ENCODE measurements around the gene APBA2.
"Not testable (repeated sequence)": the region's sequence is repeated elsewhere in the genome, so short reads cannot be mapped to it uniquely, and the experiment has no call there.

APBA2 gene

DNA sequence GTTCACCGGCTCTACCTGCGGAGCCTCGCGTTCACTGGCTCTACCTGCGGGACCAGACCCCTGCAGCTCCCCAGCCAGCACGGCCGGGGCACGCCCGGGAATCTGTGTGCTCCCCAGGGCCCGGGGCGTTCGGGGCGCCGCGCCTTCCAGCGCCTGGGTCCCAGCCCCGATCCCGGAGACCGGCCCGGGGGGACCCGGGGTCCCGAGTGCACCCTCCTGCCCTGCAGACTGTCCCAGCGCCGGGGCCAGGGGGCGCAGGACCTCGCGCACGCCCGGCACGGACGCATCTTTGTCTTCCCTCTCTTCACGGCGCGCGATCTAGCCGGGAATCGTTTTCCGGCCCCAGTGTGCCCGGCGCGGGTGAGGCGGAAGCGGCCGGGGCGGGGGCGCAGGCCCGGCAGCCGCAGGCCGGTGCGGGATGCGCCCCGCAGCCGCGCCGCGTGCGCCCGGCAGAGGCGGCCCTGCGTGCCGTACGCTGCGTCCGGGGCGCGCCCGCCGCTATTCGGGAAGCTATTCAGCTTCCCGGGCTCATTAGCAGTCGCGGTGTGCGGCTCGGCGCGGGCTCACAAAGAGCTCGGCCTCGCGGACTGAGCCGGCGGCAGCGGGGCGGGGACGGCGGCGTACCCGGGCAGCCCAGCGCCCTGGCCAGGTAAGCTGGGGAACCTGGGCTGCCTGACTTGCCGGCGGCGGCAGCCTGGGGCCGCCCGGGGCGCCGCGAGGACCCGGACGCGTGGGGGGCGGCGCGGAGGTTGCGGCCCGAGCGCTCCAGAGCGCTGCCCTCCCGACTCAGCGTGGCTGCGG, at the start of gene APBA2:
Gene APBA2 (plus strand): TSS at position 345 of the 801 bp plus-strand sequence. CDS start 167,911 bp downstream, outside the sequence.
- DNase-seq (ENCODE audit: low spot score), result no peak

DNA sequence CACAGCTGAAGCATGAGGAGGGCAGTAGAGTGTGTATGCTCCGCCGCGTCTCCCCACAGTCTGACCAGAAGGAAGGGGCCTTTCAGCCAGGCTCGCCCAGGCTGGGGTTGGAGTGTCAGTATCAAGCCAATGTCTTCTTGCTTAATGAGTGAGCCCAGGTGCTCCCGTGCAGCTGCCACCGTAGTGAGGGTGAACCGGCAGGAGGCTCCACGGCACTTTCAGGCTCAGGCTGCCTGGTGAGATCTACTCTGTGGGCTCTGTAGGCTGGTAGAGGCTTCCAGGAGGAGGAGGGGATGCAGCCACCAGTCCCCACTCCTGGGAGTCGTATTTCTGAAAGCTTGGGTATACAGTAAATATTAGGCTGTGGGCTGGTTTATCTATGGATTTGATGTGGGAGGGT, 45.5 kb upstream of the APBA2 start:
- DNase-seq (ENCODE audit: low spot score), result not testable (repeated sequence)

DNA sequence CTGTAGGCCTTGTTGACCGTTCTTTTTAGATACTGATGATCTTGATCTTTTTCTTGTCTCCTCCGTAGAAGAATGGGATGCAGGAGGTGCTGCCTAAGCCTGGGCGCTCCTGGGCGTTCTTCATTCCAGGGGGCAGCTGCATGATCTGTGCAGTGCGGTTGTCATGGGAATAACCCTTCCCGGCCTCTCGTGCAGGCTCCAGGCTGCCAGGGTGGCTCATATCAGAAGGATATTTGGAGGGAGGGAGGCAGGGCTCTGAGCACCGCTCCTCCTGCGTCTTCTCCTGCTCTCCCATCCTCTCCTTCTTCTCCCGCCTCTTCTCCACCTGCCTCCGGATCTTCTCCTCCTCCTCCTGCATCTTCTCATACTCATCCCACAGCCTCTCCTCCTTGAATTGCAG, 43.6 kb upstream of the APBA2 start:
- not testable (repeated sequence) for DNase-seq (ENCODE audit: low spot score)

DNA sequence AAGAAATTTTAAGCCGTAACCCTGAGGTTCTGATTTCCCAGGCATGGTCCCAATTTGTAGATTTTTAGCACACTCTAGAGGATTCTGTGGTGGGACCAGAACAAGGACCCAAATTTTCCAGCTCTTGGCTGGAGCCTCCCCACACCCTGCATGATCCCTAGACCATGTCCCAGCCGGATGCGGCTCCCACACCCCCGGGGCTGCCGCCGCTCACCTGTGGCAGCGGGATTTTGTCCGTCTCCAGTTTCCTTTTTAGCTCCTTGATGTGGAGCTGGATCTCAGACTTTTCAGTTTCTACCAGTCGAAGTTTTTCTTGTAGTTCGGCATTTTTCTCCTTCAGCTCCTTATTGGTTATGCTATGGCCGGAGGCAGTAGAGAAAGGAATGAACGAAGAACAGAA, 42.3 kb upstream of the APBA2 start:
- not testable (repeated sequence) for DNase-seq (ENCODE audit: low spot score)

DNA sequence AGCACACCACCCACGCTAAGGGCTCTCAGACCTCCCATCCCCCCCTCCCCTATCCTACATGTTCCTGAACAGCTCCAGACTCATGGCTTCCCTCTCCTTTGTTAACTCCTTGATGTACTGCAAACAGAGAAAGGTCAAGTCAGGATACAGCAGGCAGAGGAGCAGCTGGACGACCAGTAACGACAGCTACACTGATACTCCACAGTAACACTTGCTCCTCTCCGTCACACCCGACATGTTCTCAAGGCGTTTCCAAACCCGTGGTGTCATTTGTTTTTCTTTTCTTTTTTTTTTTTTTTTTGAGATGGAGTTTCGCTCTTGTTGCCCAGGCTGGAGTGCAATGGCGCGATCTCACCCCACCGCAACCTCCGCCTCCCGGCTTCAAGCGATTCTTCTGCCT, 41.6 kb upstream of the APBA2 start:
- not testable (repeated sequence) for DNase-seq (ENCODE audit: low spot score)

DNA sequence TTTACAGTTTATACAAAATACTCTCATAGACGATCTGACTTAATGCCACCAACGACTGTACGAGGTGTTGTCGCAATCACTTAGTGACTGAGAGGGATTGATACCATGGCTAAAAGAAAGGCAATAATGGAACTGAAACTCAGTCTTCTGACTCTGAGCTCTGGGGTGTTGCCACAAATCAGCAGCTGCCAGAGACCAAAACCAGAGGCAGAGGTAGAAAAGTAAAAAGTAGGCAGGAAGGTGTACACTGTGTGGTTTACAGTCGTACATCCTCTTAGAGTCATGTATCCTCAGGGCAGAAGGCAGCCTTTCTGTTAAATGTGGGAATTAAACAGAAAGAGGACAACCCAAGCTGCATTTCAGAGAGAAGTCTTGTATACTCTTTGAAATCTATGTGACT, 38.5 kb upstream of the APBA2 start:
- DNase-seq (ENCODE audit: low spot score), result not testable (repeated sequence)

DNA sequence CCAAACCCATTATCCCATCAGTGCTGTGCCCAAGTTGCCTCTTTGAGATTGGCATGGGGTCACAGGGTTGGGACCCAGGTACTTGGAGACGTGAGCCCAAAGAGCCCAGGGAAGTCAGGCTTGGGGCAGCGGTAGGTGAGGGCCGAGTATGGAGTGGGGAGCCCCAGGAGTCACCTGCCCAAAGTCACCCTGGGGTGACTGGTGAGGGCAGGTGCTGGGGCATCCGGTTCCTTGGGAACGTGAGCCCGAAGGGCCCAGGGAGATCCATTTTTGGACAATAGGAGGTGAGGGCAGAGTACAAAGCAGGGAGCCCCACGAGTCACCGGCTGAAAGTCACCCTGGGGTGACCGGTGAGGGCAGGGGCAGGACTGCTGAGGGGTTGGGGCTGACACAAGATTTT, 37.8 kb upstream of the APBA2 start:
- DNase-seq (ENCODE audit: low spot score), result not testable (repeated sequence)

DNA sequence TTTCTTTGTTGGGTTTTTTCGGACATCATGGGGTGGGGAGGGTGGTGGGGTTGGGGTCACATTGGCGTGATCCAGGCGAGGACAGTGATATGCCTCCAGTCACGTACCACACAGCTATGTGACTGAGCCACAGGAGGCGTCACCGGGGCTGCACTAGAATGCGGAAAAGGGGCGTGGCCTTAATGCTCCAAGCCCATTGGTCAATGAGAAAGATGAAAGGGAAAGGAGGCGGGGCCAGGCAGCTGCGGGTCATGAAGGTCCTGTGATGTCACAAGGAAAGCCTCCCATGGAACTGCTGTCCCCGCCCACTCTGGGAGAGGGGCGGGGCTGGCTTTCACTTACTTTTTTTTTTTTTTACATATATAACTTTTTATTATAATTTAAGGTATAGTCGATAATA, 37.3 kb upstream of the APBA2 start, which contains the start of gene GOLGA6L7:
Gene GOLGA6L7 (minus strand): TSS at position 124 of the 400 bp plus-strand sequence. CDS start 95 bp downstream, at position 29.
- peak; percentile 33 for DNase-seq (ENCODE audit: low spot score)

DNA sequence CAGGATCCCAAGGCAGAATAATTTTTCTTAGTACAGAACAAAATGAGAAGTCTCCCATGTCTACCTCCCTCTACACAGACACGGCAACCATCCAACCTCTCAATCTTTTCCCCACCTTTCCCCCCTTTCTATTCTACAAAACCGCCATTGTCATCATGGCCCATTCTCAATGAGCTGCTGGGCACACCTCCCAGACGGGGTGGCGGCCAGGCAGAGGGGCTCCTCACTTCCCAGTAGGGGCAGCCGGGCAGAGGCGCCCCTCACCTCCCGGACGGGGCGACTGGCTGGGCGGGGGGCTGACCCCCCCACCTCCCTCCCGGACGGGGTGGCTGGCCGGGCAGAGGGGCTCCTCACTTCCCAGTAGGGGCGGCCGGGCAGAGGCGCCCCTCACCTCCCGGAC, 36.5 kb upstream of the APBA2 start:
- DNase-seq (ENCODE audit: low spot score), result not testable (repeated sequence)

DNA sequence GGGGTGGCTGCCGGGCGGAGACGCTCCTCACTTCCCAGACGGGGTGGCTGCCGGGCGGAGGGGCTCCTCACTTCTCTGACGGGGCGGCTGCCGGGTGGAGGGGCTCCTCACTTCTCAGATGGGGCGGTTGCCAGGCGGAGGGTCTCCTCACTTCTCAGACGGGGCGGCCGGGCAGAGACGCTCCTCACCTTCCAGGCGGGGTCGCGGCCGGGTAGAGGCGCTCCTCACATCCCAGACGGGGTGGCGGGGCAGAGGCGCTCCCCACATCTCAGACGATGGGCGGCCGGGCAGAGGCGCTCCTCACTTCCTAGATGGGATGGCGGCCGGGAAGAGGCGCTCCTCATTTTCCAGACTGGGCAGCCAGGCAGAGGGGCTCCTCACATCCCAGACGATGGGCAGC, 36.0 kb upstream of the APBA2 start:
- DNase-seq (ENCODE audit: low spot score), result not testable (repeated sequence)

DNA sequence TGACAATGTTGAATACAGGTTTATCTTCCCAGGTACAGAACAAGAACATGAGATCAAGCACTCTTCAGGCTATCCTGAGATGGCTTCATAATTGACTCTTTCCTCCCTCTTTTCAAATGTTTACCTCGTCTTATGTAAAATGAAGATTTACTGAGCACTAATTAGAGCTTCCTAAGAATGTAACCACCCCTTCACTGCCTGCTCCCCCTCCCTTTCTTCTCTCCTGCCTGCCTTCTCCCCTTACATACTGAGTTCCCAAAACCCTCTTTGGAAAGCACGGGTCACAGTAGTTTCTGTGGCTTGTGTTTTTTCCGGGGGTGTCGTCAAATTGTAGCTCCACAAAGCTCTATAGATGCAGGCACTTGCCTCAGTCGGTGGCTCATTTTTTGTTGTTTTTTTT, 32.1 kb upstream of the APBA2 start:
- not testable (repeated sequence) for DNase-seq (ENCODE audit: low spot score)

DNA sequence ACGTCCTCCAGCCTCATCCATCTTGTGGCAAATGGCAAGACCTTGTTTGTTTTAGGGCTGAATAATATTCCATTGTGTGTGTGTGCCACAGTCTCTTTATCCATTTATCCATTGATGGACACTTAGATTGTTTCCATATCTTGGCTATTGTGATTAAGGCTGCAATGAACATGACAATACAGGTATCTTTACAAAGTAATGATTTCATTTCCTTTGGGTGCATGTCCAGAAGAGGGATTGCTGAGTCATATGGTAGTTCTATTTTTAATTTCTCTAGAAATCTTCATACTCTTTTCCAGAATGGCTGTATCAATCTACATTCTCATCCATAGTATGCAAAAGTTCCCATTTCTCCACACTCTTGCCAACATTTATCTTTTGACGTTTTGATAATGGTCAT, 31.2 kb upstream of the APBA2 start:
- DNase-seq (ENCODE audit: low spot score), result not testable (repeated sequence)

DNA sequence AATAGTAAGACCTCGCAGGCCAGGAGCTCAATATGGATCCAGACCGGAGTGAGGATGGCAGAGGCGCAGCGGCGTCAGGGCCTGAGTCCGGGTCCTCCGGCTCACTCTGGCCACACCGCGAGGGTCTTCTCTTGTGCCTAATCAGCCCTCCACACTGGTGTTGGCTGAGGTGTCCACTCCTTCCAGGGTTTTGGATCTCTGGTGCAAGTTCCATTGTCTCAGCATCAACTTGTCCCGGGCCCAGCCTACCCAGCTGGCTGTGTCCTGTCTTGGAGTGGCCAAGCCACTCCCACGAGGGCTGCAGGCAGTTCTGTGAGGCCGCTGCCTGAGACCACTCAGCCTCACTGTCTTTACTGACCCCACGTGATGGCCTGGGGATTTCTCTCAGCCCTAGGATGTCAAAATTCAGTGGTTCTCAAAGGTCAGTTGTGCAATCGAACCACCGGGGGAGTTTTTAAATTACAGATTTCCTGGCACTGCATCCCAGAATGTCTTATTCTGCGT, 24.7 kb upstream of the APBA2 start:
- no peak for DNase-seq (ENCODE audit: low spot score)

DNA sequence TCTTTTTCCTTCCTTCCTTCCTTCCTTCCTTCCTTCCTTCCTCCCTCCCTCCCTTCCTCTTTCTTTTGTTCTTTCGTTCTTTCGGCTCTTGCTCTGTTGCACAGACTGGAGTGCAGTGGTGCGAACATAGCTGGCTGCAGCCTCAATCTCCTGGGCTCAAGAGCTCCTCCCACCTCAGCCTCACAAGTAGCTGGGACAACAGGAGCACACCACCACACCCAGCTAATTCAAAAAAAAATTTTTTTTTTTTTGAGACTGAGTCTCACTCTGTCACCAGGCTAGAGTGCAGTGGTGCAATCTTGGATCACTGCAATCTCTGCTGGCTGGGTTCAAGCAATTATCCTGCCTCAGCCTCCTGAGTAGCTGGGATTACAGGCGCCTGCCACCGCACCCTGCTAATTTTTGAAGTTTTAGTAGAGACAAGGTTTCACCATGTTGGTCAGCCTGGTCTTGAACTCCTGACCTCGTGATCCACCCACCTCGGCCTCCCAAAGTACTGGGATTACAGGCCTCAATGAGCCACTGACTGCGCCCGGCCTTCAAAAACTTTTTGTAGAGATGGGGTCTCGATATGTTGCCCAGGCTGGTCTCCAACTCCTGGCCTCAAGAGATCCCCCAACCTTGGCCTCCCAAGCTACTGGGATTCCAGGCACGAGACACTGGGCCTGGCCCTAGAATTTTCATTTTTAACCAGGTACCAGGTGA, 24.0 kb upstream of the APBA2 start:
- not testable (repeated sequence) for DNase-seq (ENCODE audit: low spot score)

DNA sequence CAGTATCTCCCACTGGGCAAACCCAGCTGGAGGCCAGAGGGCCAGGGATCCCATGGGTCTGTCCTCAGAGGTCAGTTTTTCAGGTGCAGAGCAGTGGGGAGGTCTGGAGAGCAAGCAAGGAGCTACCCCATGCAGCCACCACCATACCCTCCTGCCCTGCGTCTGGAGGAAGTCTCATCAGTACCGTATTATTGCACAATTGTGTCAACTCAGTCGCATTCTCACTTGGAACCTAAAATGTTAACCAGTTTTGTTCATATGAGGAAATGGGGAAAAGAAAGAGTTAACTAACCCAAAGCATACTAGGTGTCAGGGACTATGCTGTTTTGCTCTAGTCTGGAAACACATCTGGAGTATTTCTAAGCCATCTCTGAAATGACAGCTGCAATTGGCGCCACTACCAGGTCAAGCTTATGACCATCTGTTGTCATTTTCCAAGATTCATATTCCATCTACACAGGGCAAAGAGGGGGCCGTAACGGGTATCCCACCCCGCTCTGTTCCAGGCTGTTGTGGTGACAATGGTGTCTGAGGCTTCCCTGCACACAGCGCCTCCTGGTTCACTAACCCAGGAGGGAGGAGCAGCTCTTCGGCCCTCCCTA, 16.9 kb upstream of the APBA2 start:
- no peak for DNase-seq (ENCODE audit: low spot score)

DNA sequence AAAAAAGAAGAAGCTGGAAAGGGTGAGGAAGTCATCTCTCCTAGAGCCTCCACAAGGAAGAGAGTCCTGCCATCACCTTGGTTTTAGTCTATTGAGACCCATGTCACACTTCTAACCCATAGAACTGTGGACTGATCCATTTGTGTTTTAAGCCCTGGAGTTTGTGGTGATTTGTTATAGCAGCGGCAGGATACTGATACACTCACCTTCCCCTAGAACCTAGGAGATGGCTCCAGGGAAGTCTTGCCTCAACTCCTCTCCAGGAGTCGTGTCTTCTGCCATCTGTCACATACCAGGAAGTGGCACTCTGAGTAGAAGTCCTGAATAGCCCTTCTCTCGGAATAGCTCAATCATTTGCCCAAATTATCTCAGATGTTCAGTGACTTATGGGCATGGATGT, 14.6 kb upstream of the APBA2 start:
- no peak for DNase-seq (ENCODE audit: low spot score)

DNA sequence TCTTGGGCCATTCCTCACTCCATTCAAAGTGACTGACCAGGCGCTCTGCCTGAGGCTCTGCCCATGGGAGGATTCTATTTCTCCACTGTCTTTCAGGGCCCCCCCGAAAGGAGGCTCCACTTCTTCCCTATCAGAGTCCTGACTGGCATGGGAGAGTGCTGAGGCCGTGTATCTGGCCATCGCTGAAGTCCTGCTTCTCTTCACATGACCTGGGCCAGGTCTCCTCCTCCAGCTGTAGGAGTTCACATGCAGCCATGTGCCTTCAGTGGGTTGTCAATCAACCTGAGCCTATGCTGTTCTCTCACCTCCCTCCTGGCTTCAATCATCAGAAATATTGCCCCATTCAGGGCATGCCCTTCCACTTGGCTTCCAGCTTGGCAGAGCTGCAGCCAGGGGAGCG, 12.8 kb upstream of the APBA2 start:
- no peak for DNase-seq (ENCODE audit: low spot score)

DNA sequence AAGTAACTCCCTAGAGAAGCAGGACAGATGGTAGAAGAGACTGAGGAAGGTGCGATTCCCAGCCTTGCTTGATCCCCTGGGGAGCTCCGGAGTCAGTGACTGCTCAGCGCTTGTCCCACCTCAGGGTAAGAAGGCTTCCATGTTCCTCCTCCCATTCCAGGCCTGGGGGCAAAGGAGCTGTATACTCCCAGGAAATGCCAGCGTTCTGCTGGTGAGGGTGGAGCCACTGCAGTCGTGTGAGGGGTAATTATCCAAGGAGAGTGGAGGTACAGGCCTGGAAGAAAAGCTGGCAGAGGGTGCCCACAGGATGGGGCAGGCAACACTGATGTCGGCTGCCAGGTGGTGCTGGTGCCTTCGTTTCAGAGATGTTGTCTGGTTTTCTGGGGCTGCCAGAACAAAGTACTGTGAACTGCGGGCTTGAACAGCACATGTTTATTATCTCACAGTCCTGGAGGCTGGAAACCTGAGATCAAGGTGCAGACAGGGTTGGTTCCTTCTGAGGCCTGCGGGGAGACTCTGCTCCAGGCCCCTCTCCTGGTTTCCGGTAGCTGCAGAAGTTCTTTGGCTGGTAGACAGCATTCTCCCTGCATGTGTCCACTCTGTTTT, 12.1 kb upstream of the APBA2 start:
- DNase-seq (ENCODE audit: low spot score), result peak; percentile 6

DNA sequence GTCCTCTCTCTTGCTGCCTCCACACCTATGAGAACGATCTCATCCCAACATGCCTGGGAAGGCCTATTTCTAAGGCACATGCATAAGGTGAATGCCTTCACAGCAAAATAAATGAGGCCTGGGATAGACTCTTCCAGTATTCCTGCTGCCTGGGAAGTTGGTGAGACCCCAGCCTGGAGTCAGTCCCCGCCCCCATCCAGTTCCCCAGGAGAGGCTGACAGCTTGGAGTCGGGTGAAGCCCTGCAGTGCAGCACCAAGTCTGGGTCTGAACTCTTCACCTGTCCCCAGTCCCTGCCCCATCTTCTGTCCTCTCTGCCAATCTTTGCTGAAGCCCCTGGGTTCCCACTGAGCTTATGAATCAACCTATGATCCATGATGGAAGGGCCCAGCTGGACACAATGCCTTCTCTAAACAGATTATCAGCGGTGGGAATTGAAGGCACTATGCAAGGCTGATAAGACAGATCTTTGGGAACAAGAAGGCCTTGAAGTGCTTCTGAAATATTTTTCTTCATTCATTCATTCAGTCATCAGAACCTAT, 10.2 kb upstream of the APBA2 start:
- no peak for DNase-seq (ENCODE audit: low spot score)

DNA sequence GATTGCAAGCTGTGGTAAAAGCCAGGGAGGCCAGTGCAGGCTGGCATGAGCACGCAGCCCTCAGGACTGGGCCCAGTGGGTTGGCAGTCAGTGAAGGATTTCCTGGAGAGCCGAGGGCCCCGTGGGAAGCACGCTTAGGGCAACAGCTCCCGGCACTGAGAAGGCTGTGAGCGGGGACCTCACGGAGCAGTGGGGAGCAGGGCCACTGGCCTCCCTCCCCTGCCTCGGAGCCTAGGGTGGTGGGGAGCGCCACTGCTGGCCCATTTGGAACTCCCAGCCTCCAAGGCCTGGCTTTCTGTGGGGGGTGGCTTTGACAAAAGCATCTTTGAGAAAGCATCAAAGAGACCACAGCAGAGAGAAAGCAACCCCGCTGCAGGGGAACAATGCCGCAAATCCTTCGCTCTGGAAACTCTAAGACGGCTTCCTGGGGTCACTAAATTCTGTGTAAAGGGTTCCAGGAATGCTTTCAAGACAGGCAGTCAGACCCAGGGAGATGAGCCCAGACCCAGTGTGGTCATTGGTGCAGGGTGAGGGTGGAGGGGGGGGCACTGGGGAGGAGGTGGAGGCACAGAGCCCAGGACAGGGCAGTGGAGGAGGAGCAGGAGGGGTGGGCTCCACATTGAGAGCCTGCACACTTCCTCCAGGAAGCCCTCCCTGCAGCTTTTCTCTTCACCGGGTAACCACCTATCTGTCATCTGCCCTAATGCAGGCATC, 9.5 kb upstream of the APBA2 start:
- DNase-seq (ENCODE audit: low spot score), result no peak

DNA sequence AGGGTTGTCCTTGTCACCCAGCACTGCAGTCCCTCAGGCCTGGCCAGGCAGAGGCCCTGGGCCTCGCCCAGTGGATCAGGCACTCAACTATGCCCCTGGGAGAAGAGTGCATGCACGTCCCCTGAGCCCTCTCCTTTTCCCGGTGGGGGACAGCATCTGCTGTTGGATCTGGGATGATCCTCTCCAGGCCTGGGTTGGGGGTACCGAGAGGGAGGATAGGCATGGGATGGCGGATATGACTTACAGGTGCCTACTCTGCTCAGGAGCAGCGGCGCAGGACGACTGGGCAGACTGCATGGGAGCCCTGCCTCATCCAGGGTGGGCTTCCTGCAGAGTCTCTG, 9.0 kb upstream of the APBA2 start:
- DNase-seq (ENCODE audit: low spot score), result no peak

Measured in SW480 (cell line).